Gastroesophageal sphincter (tissue), 4 donors: ENCODE measurements around the gene UNC119B. TPM values are rescaled to one million over a fixed set of nuclear protein-coding genes. Genes with fewer than 3 reads are reported as not detected.
A peak's percentile ranks its signal among the peaks of the same experiment; 100 is the strongest.

Experiments
- ATAC-seq: fragments of 150-250 bp; one replicate; pipeline ENCODE4 v1.9.1; 2016; ENCODE audit warnings: mild to moderate bottlenecking, moderate library complexity
- H3K27ac ChIP-seq, 4 donors: fragments of 200-600 bp; sonication (generic) in 3 of 4; 1 replicate in 3 of 4; 2 replicates in 1 of 4; pipeline ENCODE4 v1.5.1; 2016 to 2019
- H3K27me3 ChIP-seq: fragments of 200-600 bp; sonication (generic); one replicate; pipeline ENCODE4 v1.5.1; 2019
- H3K36me3 ChIP-seq, 2 donors: fragments of 200-600 bp; sonication (generic); one replicate each; pipeline ENCODE4 v1.5.1; 2019; ENCODE audit warnings: control low read depth in 1 of 2
- H3K4me1 ChIP-seq, 3 donors: fragments of 200-600 bp; sonication (generic); 1 replicate in 2 of 3; 2 replicates in 1 of 3; pipeline ENCODE4 v1.5.1; 2016 to 2019; ENCODE audit warnings: control low read depth in 2 of 3
- H3K4me3 ChIP-seq, 2 donors: fragments of 200-600 bp; sonication (generic); one replicate each; pipeline ENCODE4 v1.5.1; 2019; ENCODE audit warnings: mild to moderate bottlenecking in 1 of 2, moderate library complexity in 1 of 2
- H3K9me3 ChIP-seq, 3 donors: fragments of 200-600 bp; sonication (generic); one replicate each; pipeline ENCODE4 v1.5.1; 2017 to 2019; ENCODE audit warnings: control low read depth in 2 of 3
- CTCF ChIP-seq, 4 experiments: fragments of 200-600 bp in 2 of 4; fragments of 450-650 bp in 2 of 4; sonication (generic) in 1 of 4; IDR thresholded peaks; one replicate each; pipeline ENCODE4 v1.5.1; 2017 to 2019; ENCODE audit warnings: antibody characterized with exemption in 4 of 4, mild to moderate bottlenecking in 2 of 4, moderate library complexity in 2 of 4
- EP300 ChIP-seq: sonication (generic); formaldehyde crosslinking; IDR thresholded peaks from one replicate; pipeline ENCODE4 v1.6.1; 2017; ENCODE audit warnings: antibody characterized with exemption, mild to moderate bottlenecking
- POLR2A ChIP-seq, 2 donors: fragments of 450-650 bp; IDR thresholded peaks; one replicate each; pipeline ENCODE4 v1.6.1; 2017; ENCODE audit warnings: antibody characterized with exemption in 2 of 2, mild to moderate bottlenecking in 2 of 2, moderate library complexity in 1 of 2
- POLR2AphosphoS5 ChIP-seq: sonication (generic); formaldehyde crosslinking; IDR thresholded peaks from one replicate; pipeline ENCODE4 v1.6.1; 2017; ENCODE audit warnings: antibody characterized with exemption
- WGBS, 2 donors: methylation state at CpG; one replicate each; pipeline ENCODE4 v1.1.5; 2018; ENCODE audit warnings: low coverage in 1 of 2; 5-methylcytosine and 5-hydroxymethylcytosine counted together
- total RNA-seq, 4 donors: library from RNA; depleted of rRNA; stranded (reverse); fragments of >200 nt; gene quantifications; one replicate each; pipeline ENCODE4 v1.1.0, GENCODE V29; 2016

The UNC119B gene
- total RNA-seq: 10 to 100 TPM; 21.8 to 33.3 (median 27.8) TPM

- no peaks in the 10 kb centered on the region for H3K27me3 ChIP-seq
- H3K27ac ChIP-seq: peak within 1 kb of the TSS; percentile 65 to 95 (median 90)
Measured at GRCh38 chr12:120710031-120710804, at the start of gene UNC119B. TSS of gene UNC119B (plus strand) at chr12:120710458. CDS start at chr12:120710475, 17 bp downstream.

GRCh38 chr12:120661432-120661831 is 48.8 kb upstream of the UNC119B start:
- H3K9me3 ChIP-seq: no peaks in the 10 kb centered on the region
- 70 to 75% methylated on average over 2 of the region's 2 CpGs for WGBS, 2 donors
- H3K4me3 ChIP-seq: no peak overlapping the region
- no peak for ATAC-seq
- H3K36me3 ChIP-seq: peaks cover 0 to 26% of the 10 kb centered on the region in 2 donors
- no peaks in the 10 kb centered on the region for H3K27me3 ChIP-seq
- no peaks in the 10 kb centered on the region for H3K4me1 ChIP-seq
- no peak for TF ChIP-seq POLR2A (IDR thresholded peaks at IDR 0.05)
- no peak for TF ChIP-seq EP300
- TF ChIP-seq POLR2AphosphoS5: no peak
- no peak for TF ChIP-seq CTCF (IDR thresholded peaks at IDR 0.05)
- no peak overlapping the region for H3K27ac ChIP-seq

More at GRCh38 chr12:120710031-120710804, at the start of gene UNC119B:
- Histone ChIP-seq H3K9me3 (no peaks in the 10 kb centered on the region), H3K4me1 (peaks cover 0 to 42% (median 11%) of the 10 kb centered on the region in 3 donors), H3K36me3 (peaks cover 0 to 20% of the 10 kb centered on the region in 2 donors), H3K4me3 (peak within 1 kb of the TSS; percentile 91 to 93)
- WGBS, 2 donors: no CpG with 5 or more reads among the region's 76 CpGs
- TF ChIP-seq POLR2A (IDR thresholded peaks at IDR 0.05) (peak in 1 of 2 donors; percentile 29), POLR2AphosphoS5 (peak; percentile 59), EP300 (no peak), CTCF (IDR thresholded peaks at IDR 0.05) (peak in 1 of 4 experiments; percentile 13)
- peak; percentile 82 for ATAC-seq

GRCh38 chr12:120662879-120663278 is 47.4 kb upstream of the UNC119B start:
- WGBS, 2 donors: 65 to 77% methylated on average over 2 to 3 of the region's 3 CpGs
- ATAC-seq: no peak
- TF ChIP-seq CTCF (IDR thresholded peaks at IDR 0.05): no peak
- TF ChIP-seq POLR2AphosphoS5: no peak

GRCh38 chr12:120663741-120664140 is 46.5 kb upstream of the UNC119B start:
- WGBS, 2 donors: 84% methylated on average over 5 of the region's 5 CpGs
- Histone ChIP-seq H3K27ac (no peak overlapping the region), H3K27me3 (no peaks in the 10 kb centered on the region), H3K9me3 (no peaks in the 10 kb centered on the region), H3K4me3 (no peak overlapping the region), H3K36me3 (peaks cover 0 to 26% of the 10 kb centered on the region in 2 donors), H3K4me1 (peaks cover 0 to under 1% (median 0%) of the 10 kb centered on the region in 3 donors)
- TF ChIP-seq POLR2AphosphoS5 (no peak), POLR2A (IDR thresholded peaks at IDR 0.05) (no peak), CTCF (IDR thresholded peaks at IDR 0.05) (no peak)
- no peak for ATAC-seq

More at GRCh38 chr12:120662879-120663278, 47.4 kb upstream of the UNC119B start:
- Histone ChIP-seq H3K9me3 (no peaks in the 10 kb centered on the region), H3K4me1 (no peaks in the 10 kb centered on the region), H3K4me3 (no peak overlapping the region), H3K36me3 (peaks cover 0 to 26% of the 10 kb centered on the region in 2 donors), H3K27ac (no peak overlapping the region), H3K27me3 (no peaks in the 10 kb centered on the region)
